Fibroblast of peridontal ligament (primary cell): ENCODE measurements around the gene SEMA4D.
A peak's percentile ranks its signal among the peaks of the same experiment; 100 is the strongest.

ENCODE experiments used
- DNase-seq: peaks from one replicate; pipeline ENCODE4 v3.0.0-alpha.2; 2010; ENCODE audit errors: extremely low read depth

Gene SEMA4D

GRCh38 chr9:89411759-89412158 lies 86.2 kb downstream of the SEMA4D start:
- DNase-seq: no peak

GRCh38 chr9:89410641-89411350 lies 87.1 kb downstream of the SEMA4D start:
- DNase-seq: no peak

DNA sequence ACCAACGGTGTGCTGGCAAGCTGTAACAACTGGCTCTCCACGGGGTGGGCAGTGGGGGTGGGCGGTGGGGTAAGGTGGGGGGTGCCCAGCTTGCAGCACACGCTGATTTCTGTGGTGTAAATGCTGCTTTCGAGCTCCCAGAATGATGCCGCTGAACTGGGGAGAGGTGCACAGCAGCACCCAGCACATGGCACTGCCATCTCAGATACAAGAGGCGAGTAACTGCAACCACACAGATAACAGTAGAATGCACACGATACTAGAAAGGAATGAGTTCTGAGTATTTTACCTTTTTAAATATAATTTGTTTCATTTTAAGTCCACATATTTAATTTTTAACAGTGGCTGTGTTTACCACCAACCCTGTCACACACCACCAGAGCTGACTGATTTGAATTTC lies 87.9 kb downstream of the SEMA4D start:
- no peak for DNase-seq

- no peak for DNase-seq
These were observed 88.4 kb downstream of the SEMA4D start for GRCh38 chr9:89409466-89409865.

GRCh38 chr9:89408628-89409101 lies 89.2 kb downstream of the SEMA4D start:
- no peak for DNase-seq

DNA sequence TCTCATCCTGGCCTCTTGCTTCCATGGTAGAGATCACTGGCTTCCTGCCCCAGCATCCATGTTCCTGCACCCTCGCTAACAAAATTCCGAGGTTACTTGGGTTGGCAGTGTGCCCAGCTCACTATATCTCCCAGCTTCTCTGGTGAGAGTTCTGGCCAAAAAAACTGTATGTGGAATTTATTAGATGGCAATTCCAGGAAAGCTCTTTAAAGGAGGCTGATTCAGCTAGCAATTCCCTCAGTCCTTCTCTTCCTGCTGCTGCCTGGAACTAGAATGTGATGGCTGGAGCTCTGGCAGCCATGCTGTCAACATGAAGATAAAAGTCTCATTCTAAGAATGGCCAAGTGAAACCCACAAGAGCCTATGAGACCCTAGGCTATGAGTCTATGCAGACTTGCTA lies 90.8 kb downstream of the SEMA4D start:
- DNase-seq: no peak

DNA sequence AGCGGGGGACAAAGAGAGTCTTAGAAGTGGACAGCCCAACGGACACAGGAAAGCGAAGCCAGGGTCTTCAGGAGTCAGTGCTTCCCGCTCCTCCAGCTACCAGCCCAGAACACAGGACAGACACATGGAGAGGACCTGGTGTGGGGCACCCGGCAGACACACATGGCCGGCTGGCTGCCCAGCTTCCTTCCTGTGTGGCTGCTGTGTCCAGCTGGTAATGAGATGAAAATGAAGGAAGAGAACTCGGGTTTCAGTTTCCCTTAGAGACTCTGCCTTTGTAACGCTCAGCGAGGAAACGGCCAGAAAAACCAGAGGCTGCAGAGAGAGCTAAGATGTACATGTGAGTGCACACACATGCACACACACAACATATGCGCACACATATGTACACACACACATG lies 92.1 kb downstream of the SEMA4D start:
- DNase-seq: no peak

DNA sequence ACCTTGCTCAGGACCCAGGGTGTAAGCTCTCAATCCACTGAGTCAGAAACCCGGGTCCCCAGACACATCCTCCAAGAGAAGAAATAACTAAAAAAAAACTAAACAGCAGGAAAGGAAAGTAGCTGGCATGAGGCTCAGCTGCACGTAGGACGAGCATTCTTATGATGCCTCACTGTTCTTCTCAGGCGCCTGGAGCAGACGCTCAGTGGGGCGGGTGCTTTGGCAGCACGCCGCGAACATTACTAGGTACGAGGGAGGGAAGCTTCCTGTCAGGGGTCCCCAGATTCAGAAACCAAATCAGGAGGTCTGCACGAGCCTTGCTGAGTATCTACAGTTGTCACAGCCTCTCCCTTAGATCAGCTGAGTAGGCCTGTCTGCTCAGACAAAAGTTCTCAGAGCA lies 93.8 kb downstream of the SEMA4D start:
- no peak for DNase-seq

- no peak for DNase-seq
These were observed 95.1 kb downstream of the SEMA4D start for GRCh38 chr9:89402695-89403427.

DNA sequence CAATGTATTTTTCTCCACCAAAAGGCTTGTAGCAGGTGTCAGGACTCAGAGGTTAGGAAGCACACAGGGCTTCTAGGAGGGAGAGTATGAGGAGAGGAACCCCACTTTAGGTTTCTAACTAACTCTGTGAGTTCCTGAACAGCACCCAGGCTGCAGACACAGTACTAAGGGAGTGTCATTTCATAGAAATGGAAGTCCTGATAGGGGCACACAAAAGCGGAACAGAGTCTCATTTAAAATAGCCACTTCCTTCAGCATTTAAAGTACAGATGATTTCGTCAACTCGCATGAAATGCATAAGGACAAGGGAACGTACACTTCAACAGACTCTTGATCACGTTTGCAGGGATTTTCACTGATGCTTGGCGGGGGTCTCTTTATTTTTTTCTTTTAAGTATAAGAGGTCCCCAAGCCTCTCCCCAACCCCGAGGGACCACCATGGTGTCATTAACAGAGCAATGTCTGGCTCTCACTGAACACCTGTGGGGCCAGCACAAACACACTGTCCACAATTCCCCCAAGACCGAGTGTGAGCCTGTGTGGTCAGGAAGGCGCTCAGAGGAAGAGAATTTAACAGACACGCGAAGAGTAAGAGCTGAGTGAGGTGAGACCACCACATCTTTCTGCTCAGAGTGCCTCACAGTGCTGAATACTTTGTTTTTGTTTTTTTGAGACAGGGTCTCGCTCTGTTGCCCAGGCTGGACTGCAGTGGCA lies 97.4 kb downstream of the SEMA4D start:
- DNase-seq: no peak

DNA sequence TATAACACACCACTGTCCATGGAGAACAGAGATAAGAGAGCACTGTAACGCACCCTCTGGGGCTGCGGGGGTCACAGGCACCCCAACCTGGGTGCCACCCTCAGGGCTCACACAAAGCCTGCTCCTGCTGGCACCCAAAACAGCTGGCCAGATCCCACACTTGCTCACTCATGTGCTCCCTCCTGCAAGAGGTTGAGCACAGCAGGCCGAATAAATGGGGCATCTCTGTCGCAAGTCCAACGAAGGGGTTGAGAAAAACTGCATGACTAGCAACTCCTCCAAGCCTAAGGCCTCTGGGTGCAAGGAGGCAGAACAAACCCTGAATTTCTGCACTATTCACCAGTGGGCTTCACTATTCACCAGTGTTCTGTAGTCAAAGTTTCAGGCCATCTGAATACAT lies 99.3 kb downstream of the SEMA4D start:
- no peak for DNase-seq

GRCh38 chr9:89397471-89397870 lies 100.4 kb downstream of the SEMA4D start:
- no peak for DNase-seq

DNA sequence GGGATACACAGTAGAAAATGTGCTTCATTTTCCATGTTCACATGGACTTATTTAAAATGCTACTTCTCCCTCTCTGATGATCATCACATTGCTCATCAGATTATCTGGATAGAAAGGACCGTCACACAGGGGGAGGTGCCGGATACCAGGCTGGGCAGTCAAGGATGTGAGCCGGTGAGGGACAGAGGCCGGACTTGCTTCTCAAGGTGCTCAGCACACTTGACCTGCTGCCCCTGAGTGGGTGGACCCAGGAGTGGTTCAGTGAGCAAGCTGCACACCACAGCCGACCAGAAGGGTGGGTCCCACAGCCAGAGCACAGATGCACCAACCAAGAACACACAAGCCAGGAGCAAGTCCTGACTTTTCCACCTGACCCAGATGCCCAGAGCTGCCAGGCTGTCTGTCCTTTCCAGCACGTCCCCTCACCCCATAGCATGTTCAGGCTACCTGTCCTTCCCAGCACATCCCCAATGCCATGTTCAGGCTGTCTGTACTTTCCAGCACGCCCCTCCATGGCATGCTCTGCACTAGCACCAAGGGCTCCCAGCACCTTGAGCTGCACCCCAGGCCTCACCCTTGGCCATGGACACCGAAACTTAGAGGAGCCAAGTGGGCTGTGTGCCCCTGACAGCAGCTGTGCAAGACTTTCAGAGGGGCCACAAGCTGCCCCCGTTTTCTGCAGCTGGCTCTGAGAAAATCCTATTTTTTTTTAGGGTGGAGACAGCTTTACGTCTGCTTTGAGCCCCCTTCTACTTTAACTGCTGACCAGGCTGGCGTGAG lies 101.8 kb downstream of the SEMA4D start:
- no peak for DNase-seq

- DNase-seq: no peak
These were observed 103.5 kb downstream of the SEMA4D start for GRCh38 chr9:89394412-89394811.

DNA sequence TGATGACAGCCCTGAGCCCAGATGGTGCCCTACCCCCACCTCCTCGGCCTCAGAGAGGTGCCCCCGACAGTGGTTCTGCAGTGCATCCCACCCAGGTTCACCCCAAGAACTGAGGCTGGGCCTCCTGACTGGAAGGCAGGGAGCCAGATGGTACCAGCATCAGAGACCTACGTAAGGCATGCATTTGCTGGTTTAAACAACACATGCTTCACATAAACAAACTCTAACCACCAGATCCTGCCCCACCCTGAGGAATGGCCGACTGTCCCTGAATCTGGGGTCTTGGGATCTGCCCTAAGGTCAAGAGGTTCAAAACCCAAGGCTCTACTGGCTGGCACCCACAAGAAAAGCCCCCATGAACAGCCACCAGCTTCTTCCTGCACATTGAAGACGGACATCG lies 106.3 kb downstream of the SEMA4D start:
- DNase-seq: no peak

GRCh38 chr9:89390578-89391116 lies 107.3 kb downstream of the SEMA4D start:
- no peak for DNase-seq

GRCh38 chr9:89390068-89390555 lies 107.8 kb downstream of the SEMA4D start:
- DNase-seq: no peak

- DNase-seq: no peak
These were observed 109.1 kb downstream of the SEMA4D start for GRCh38 chr9:89388868-89389177.

- peak; percentile 87 for DNase-seq
These were observed 109.6 kb downstream of the SEMA4D start for GRCh38 chr9:89388084-89388867.

DNA sequence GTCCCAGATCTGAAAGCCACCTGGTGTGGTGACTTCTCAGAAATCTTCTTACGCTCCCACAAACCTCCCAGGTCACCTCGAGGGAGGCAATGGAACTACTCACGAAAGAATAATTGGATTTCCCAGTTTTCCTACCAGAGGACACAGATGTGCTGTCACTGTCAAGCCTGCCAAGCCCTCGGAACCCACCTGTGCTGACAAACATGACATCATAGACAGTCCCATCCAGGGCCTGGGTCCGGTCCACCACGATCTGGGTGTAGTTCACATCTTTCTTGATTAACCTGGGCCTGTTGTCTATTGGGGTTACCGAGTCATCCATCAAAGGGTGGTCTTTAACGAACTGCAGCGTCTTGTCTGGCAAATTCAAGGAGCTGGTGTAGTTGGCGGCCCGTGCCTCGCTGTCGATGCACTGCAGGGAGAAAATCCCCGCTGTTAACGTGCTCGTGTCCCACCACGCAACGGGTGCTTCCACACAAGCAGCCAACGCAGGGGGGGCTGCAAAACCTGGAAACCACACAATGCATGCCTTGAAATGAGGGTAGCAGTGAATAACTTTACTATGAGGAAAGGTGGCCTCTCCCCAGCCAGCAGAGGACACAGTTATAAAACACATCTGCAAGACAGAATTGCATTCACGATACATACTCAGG lies 110.6 kb downstream of the SEMA4D start:
- DNase-seq: no peak
